Measurements from ENCODE around the gene TROAP.

The TROAP gene

DNA sequence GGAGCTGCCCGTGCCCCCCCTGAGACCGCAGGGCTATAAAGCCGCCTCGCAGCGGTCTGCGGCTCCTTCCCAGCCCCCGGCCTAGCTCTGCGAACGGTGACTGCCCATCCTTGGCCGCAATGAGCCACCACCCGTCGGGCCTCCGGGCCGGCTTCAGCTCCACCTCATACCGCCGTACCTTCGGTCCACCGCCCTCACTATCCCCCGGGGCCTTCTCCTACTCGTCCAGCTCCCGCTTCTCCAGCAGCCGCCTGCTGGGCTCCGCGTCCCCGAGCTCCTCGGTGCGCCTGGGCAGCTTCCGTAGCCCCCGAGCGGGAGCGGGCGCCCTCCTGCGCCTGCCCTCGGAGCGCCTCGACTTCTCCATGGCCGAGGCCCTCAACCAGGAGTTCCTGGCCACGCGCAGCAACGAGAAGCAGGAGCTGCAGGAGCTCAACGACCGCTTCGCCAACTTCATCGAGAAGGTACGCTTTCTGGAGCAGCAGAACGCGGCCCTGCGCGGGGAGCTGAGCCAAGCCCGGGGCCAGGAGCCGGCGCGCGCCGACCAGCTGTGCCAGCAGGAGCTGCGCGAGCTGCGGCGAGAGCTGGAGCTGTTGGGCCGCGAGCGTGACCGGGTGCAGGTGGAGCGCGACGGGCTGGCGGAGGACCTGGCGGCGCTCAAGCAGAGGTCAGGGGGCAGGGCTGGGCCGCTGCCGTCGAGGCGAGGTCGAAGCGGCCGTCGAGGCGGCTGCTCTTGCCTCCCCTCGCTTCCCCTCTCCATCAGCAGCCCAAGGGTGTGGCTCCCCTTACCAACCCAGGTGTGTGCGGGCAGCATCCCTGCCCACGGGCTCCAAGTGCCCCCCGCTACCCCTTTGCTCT is 27.7 kb upstream of the TROAP start, which contains the start of gene PRPH:
TSS of gene PRPH (plus strand) at position 66 of the 855 bp plus-strand sequence. CDS start at position 120, 54 bp downstream.
- TF ChIP-seq, protein P1, sequence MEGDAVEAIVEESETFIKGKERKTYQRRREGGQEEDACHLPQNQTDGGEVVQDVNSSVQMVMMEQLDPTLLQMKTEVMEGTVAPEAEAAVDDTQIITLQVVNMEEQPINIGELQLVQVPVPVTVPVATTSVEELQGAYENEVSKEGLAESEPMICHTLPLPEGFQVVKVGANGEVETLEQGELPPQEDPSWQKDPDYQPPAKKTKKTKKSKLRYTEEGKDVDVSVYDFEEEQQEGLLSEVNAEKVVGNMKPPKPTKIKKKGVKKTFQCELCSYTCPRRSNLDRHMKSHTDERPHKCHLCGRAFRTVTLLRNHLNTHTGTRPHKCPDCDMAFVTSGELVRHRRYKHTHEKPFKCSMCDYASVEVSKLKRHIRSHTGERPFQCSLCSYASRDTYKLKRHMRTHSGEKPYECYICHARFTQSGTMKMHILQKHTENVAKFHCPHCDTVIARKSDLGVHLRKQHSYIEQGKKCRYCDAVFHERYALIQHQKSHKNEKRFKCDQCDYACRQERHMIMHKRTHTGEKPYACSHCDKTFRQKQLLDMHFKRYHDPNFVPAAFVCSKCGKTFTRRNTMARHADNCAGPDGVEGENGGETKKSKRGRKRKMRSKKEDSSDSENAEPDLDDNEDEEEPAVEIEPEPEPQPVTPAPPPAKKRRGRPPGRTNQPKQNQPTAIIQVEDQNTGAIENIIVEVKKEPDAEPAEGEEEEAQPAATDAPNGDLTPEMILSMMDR (IDR thresholded peaks at IDR 0.05; ENCODE audit: low read depth, low read length): no peak
- in situ Hi-C loops (cut with HindIII; ENCODE audit: low sequenced_read_pairs): no loop called here
- DNase-seq (ENCODE audit: low read depth, low spot score): no peak
- no peak within 1 kb of the TSS for H3K4me3 ChIP-seq (ENCODE audit: low read depth, low read length)

DNA sequence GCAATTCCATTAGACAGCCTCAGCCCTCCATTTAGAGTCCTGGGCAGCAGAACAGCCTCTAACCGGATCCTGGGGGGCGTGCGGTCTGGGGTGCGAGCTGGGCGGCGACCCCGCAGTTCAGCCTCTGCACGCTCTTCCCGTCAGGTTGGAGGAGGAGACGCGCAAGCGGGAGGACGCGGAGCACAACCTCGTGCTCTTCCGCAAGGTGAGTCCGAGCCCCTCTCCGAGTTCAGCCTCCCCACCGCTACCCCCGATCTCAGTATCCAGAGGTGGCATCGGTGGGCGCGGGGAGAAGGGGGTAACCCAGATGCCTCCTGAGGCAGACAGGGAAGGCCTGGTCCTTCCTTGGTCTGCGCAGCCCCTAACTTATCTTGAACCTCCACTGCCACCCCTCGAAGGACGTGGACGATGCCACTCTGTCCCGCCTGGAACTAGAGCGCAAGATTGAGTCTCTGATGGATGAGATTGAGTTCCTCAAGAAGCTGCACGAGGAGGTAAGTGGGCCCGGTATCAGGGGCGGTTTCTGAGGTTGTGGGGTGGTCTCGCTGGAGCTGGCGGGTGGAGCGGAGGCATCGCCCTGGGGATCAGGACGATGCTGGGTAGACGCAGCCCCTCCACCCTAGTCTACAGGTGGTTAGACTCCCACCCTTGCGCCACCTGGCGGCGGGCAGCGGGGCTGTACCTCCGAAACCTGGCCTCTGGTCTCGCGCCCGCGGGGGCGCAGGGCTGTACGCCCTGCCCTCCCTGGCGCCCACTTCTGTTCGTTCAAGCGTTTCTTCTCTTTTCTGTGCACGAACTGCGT is 26.8 kb upstream of the TROAP start:
- in situ Hi-C loops (cut with HindIII; ENCODE audit: low sequenced_read_pairs): no loop called here
- DNase-seq (ENCODE audit: low read depth, low spot score): no peak
- H3K4me3 ChIP-seq (ENCODE audit: low read depth, low read length): no peak overlapping the region
- TF ChIP-seq, protein P1 (IDR thresholded peaks at IDR 0.05; ENCODE audit: low read depth, low read length): peak; percentile 70

DNA sequence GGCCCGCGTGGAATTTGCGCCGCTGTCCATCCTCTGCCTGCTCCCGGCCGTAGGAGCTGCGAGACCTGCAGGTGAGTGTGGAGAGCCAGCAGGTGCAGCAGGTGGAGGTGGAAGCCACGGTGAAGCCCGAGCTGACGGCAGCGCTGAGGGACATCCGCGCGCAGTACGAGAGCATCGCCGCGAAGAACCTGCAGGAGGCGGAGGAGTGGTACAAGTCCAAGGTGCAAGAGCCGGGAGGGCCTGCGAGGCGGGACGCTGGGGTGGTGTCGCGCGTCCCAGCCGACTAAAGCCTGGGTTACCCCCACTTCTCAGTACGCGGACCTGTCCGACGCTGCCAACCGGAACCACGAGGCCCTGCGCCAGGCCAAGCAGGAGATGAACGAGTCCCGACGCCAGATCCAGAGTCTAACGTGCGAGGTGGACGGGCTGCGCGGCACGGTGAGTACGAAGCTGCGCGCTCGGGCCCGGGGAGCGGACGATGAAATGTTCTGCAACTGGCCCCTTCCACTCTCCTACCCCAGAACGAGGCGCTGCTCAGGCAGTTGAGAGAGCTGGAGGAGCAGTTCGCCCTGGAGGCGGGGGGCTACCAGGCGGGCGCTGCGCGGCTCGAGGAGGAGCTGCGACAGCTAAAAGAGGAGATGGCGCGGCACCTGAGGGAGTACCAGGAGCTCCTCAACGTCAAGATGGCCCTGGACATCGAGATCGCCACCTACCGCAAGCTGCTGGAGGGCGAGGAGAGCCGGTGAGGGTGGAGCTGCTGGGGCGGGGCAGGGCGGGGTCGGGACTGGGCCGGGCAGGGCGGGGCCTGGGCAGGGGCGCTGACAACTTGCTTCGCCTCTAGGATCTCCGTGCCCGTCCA is 26.0 kb upstream of the TROAP start:
- no peak for DNase-seq (ENCODE audit: low read depth, low spot score)
- in situ Hi-C loops (cut with HindIII; ENCODE audit: low sequenced_read_pairs): no loop called here
- H3K4me3 ChIP-seq (ENCODE audit: low read depth, low read length): no peak overlapping the region
- TF ChIP-seq, protein P1 (IDR thresholded peaks at IDR 0.05; ENCODE audit: low read depth, low read length): no peak

DNA sequence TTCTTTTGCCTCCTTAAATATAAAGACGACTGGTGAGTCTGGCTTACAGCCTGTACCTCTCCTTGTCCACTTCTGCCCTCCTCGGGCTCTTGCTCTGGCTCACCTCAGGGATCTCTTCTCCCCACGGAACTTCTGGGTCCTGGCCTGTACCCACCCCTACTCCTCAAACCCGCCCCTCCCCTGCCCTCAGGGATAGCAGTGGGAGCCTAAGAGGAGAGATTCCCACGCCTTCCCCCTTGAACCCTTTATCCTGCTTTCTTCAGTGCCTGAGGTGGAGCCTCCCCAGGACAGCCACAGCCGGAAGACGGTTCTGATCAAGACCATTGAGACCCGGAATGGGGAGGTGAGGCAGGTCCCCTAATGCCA is 25.4 kb upstream of the TROAP start:
- in situ Hi-C loops (cut with HindIII; ENCODE audit: low sequenced_read_pairs): no loop called here
- DNase-seq (ENCODE audit: low read depth, low spot score): no peak
- TF ChIP-seq, protein P1 (IDR thresholded peaks at IDR 0.05; ENCODE audit: low read depth, low read length): no peak
- H3K4me3 ChIP-seq (ENCODE audit: low read depth, low read length): no peak overlapping the region

DNA sequence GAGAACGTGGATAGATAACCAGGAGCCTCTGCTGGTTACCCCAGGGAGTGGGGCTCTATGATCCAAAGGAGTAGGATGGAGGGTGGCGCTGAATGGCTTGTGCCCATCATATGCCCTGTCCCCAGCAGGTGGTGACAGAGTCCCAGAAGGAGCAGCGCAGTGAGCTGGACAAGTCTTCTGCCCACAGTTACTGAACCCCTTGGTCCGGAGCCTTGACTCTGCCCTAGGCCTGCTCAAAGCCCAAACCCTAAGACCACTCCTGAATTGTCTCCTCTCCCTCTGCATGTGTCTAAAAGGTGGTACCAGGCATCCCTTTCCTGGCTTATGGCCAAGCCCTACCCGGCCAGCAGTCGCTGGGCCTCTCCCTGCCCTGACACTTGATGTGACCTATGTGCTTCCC is 24.9 kb upstream of the TROAP start:
- H3K4me3 ChIP-seq (ENCODE audit: low read depth, low read length): no peak overlapping the region
- in situ Hi-C loops (cut with HindIII; ENCODE audit: low sequenced_read_pairs): no loop called here
- TF ChIP-seq, protein P1 (IDR thresholded peaks at IDR 0.05; ENCODE audit: low read depth, low read length): no peak
- no peak for DNase-seq (ENCODE audit: low read depth, low spot score)

DNA sequence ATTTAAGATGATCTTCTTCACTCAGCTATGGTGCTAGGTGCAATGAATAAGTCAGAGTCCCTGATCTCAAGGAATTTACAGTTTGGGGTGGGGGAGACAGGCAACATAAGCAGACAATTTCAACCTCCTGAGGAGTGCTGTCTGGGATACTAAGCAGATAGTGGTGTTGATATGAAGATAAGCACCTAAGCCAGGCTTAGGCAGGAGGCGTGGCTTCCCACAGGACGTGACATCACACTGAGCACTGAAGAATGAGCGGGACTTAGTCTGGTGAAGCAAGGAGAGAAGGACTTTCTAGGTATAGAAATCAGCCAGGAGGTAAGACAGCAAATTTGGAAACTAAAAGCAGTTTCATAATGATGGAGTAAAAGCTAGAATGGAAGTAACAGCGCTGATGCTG is 21.3 kb upstream of the TROAP start:
- DNase-seq (ENCODE audit: low read depth, low spot score): no peak
- in situ Hi-C loops (cut with HindIII; ENCODE audit: low sequenced_read_pairs): no loop called here
- no peak overlapping the region for H3K4me3 ChIP-seq (ENCODE audit: low read depth, low read length)
- TF ChIP-seq, protein P1 (IDR thresholded peaks at IDR 0.05; ENCODE audit: low read depth, low read length): no peak

Data from astrocyte of the spinal cord (primary cell).